Measurements from ENCODE around the gene ZDHHC13. TPM values are rescaled to one million over a fixed set of nuclear protein-coding genes. Genes with fewer than 3 reads are reported as not detected.

Gene ZDHHC13
- total RNA-seq, 1 experiment from 2014 or later: 21.8 TPM

DNA sequence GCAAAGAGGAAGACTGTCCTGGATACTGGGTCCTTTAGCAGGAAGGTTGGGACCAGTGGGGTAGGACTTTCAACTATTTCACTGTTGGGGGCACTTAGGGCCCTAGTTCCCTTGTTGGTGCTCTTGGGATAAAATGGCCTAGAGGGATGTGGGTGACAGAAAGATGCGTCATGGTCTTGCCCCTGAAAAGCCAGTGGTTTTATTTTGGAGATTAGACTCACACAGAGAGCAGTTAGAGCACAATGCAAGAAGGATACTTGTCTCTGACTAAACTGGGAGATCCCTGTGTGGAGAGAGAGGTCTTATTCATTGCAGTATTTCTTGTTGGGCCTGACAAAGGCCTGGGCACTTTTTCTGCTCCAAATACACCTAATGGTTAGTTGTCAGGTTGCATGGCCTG, 33.8 kb upstream of the ZDHHC13 start (continued):
- TF ChIP-seq, protein P1, sequence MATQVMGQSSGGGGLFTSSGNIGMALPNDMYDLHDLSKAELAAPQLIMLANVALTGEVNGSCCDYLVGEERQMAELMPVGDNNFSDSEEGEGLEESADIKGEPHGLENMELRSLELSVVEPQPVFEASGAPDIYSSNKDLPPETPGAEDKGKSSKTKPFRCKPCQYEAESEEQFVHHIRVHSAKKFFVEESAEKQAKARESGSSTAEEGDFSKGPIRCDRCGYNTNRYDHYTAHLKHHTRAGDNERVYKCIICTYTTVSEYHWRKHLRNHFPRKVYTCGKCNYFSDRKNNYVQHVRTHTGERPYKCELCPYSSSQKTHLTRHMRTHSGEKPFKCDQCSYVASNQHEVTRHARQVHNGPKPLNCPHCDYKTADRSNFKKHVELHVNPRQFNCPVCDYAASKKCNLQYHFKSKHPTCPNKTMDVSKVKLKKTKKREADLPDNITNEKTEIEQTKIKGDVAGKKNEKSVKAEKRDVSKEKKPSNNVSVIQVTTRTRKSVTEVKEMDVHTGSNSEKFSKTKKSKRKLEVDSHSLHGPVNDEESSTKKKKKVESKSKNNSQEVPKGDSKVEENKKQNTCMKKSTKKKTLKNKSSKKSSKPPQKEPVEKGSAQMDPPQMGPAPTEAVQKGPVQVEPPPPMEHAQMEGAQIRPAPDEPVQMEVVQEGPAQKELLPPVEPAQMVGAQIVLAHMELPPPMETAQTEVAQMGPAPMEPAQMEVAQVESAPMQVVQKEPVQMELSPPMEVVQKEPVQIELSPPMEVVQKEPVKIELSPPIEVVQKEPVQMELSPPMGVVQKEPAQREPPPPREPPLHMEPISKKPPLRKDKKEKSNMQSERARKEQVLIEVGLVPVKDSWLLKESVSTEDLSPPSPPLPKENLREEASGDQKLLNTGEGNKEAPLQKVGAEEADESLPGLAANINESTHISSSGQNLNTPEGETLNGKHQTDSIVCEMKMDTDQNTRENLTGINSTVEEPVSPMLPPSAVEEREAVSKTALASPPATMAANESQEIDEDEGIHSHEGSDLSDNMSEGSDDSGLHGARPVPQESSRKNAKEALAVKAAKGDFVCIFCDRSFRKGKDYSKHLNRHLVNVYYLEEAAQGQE (IDR thresholded peaks at IDR 0.05; ENCODE audit: low read depth): no peak
- TF ChIP-seq POLR2A (IDR thresholded peaks at IDR 0.05; ENCODE audit: borderline replicate concordance, extremely low read depth, insufficient read depth, insufficient read length): no peak
- no peak for TF ChIP-seq CBX3 (IDR thresholded peaks at IDR 0.05; ENCODE audit: low read depth)

DNA sequence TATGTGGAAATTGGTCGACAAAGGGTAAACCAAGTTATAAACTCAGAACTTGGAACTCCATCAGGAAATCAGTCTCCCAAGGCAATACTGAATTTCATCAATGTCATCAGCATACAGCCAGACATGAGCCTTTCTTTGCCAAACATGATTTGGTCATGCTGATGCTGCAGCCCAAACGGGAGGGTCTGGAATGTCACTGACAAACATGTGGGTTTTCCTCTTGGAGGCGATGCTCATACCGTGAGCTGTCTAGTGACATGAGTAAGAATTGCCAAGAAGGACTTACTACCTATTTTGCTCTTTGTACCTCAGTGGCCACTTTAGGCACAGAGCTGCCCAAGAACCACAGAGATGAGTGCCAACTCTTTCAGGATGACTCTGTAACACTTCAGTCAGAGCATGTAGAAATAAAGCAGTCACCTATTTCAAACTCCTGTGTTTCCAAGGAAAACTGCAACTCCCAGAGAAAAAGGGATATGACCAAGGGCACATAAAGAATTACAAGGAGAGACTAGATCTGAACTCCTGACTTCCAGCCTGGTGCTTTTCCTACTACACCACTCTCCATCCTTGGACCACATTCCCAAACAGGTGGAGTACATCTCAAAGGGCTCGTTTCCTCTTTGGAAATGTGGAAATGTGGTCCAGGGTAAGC, 32.2 kb upstream of the ZDHHC13 start:
- Histone ChIP-seq H3K36me3 (ENCODE audit: control insufficient read depth in 1 of 2, insufficient read depth in 2 of 2, low read length in 2 of 2) (no peaks in the 10 kb centered on the region), H2AFZ (ENCODE audit: low read depth, low read length, poor library complexity, severe bottlenecking) (no peak overlapping the region), H3K4me3 (replicated peaks in 1 of 2; ENCODE audit: low read depth in 1 of 2, low read length in 2 of 2) (no peak overlapping the region), H3K4me1 (ENCODE audit: control insufficient read depth in 1 of 2, insufficient read depth in 2 of 2, low read length in 2 of 2) (peaks cover 0 to 17% of the 10 kb centered on the region in 2 experiments; a peak in 2 of 4 replicates), H4K20me1 (ENCODE audit: insufficient read depth) (no peaks in the 10 kb centered on the region), H3K27me3 (ENCODE audit: insufficient read depth, low read length) (no peaks in the 10 kb centered on the region), H3K9me2 (ENCODE audit: insufficient read depth) (no peaks in the 10 kb centered on the region), H3K79me2 (ENCODE audit: insufficient read depth, low read length) (no peaks in the 10 kb centered on the region), H3K27ac (ENCODE audit: low read depth, low read length) (no peak overlapping the region), H3K9ac (ENCODE audit: low read length) (no peak overlapping the region), H3K9me3 (ENCODE audit: control insufficient read depth in 1 of 2, insufficient read depth in 1 of 2, low read depth in 1 of 2, low read length in 2 of 2) (no peaks in the 10 kb centered on the region), H3K4me2 (ENCODE audit: low read length) (no peak overlapping the region)
- DNase-seq (ENCODE audit: low read depth, low spot score) (no peak), ATAC-seq (no peak)
- POLR2A ChIA-PET: no interaction called here
- TF ChIP-seq, protein P2, sequence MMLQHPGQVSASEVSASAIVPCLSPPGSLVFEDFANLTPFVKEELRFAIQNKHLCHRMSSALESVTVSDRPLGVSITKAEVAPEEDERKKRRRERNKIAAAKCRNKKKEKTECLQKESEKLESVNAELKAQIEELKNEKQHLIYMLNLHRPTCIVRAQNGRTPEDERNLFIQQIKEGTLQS (IDR thresholded peaks at IDR 0.05): no peak
- TF ChIP-seq POLR2A (IDR thresholded peaks at IDR 0.05; ENCODE audit: borderline replicate concordance, extremely low read depth, insufficient read depth, insufficient read length): no peak
- no peak for TF ChIP-seq JUND (IDR thresholded peaks at IDR 0.05)
- no peak for TF ChIP-seq RAD21 (IDR thresholded peaks at IDR 0.05; ENCODE audit: low read depth)
- no peak for TF ChIP-seq ZFX (IDR thresholded peaks at IDR 0.05)
- TF ChIP-seq, protein P3, sequence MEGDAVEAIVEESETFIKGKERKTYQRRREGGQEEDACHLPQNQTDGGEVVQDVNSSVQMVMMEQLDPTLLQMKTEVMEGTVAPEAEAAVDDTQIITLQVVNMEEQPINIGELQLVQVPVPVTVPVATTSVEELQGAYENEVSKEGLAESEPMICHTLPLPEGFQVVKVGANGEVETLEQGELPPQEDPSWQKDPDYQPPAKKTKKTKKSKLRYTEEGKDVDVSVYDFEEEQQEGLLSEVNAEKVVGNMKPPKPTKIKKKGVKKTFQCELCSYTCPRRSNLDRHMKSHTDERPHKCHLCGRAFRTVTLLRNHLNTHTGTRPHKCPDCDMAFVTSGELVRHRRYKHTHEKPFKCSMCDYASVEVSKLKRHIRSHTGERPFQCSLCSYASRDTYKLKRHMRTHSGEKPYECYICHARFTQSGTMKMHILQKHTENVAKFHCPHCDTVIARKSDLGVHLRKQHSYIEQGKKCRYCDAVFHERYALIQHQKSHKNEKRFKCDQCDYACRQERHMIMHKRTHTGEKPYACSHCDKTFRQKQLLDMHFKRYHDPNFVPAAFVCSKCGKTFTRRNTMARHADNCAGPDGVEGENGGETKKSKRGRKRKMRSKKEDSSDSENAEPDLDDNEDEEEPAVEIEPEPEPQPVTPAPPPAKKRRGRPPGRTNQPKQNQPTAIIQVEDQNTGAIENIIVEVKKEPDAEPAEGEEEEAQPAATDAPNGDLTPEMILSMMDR (IDR thresholded peaks at IDR 0.05 in 2 of 3, conservative IDR thresholded peaks at IDR 0.05 in 1 of 3; ENCODE audit: borderline replicate concordance in 1 of 3, insufficient read depth in 1 of 3, low read depth in 2 of 3, low read length in 2 of 3): no peak
- TF ChIP-seq, protein P4, sequence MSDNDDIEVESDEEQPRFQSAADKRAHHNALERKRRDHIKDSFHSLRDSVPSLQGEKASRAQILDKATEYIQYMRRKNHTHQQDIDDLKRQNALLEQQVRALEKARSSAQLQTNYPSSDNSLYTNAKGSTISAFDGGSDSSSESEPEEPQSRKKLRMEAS (IDR thresholded peaks at IDR 0.05): no peak
- no peak for TF ChIP-seq ZNF274 (IDR thresholded peaks at IDR 0.05; ENCODE audit: low read depth, low read length)
- TF ChIP-seq TCF7L2 (IDR thresholded peaks at IDR 0.05; ENCODE audit: borderline replicate concordance, extremely low read depth, insufficient read depth, insufficient read length): no peak
- no peak for TF ChIP-seq YY1 (IDR thresholded peaks at IDR 0.05; ENCODE audit: extremely low read depth, insufficient replicate concordance, low read depth, low read length)
- no peak for TF ChIP-seq SP1 (IDR thresholded peaks at IDR 0.05; ENCODE audit: low read depth)
- TF ChIP-seq, protein P5, sequence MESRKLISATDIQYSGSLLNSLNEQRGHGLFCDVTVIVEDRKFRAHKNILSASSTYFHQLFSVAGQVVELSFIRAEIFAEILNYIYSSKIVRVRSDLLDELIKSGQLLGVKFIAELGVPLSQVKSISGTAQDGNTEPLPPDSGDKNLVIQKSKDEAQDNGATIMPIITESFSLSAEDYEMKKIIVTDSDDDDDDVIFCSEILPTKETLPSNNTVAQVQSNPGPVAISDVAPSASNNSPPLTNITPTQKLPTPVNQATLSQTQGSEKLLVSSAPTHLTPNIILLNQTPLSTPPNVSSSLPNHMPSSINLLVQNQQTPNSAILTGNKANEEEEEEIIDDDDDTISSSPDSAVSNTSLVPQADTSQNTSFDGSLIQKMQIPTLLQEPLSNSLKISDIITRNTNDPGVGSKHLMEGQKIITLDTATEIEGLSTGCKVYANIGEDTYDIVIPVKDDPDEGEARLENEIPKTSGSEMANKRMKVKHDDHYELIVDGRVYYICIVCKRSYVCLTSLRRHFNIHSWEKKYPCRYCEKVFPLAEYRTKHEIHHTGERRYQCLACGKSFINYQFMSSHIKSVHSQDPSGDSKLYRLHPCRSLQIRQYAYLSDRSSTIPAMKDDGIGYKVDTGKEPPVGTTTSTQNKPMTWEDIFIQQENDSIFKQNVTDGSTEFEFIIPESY (IDR thresholded peaks at IDR 0.05; ENCODE audit: extremely low read depth, insufficient replicate concordance, low read length): no peak
- no peak for TF ChIP-seq FOSL1 (IDR thresholded peaks at IDR 0.05; ENCODE audit: low read depth)
- CTCF ChIA-PET: interaction anchor here (0.9 to 1.6 kb wide), 2 partner anchors 8 to 14 kb away, joined by 4 to 5 read pairs; no protein-coding TSS in a partner anchor
- intact Hi-C loops (cut with micrococcal nuclease): no loop called here
- BruUV-seq (replicated peaks): no TSS peak
- RAD21 ChIA-PET (ENCODE audit: low non-redundant PET in 1 of 2, low total read pairs in 2 of 2, uncharacterized antibody in 2 of 2, unreplicated experiment in 2 of 2): no interaction called here

Data from HCT116 (cell line).